AG09309 (cell line): Measurements from ENCODE around the gene UGT2A1.

Source experiments
- DNase-seq: peaks from one replicate; pipeline ENCODE4 v3.0.0-alpha.2; 2010; ENCODE audit warnings: low read depth
- H3K4me3 ChIP-seq: 2 replicates; pipeline ENCODE4 v1.5.1; 2011; ENCODE audit warnings: mild to moderate bottlenecking, low read depth, low read length, moderate library complexity; ENCODE audit not compliant: control insufficient read depth
- TF ChIP-seq, protein P1 (sequence below): IDR thresholded peaks from 2 replicates; pipeline ENCODE4 v1.5.1; 2011; ENCODE audit warnings: mild to moderate bottlenecking, low read depth, low read length, inconsistent platforms; ENCODE audit not compliant: insufficient read depth, control insufficient read depth; ENCODE audit errors: missing control alignments

UGT2A1 gene

DNA sequence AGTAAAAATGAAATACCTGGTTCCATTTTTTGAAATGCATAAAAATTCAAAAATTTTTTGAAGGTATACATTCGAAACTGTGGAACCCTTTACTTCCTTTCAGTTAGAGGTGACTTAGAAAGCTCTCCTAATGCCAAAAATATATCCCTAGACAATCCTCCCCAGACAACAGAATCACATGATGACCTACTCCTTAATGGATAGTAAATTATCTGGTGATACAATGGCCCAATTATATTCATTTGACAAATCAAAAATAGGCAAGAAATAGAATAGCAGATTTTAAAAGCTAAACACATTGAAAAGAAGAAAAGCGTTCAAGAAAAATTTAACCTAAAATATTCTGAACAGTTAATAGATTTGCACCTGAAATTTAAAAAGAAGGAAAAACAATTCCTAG, 10.1 kb downstream of the UGT2A1 start:
- TF ChIP-seq, protein P1, sequence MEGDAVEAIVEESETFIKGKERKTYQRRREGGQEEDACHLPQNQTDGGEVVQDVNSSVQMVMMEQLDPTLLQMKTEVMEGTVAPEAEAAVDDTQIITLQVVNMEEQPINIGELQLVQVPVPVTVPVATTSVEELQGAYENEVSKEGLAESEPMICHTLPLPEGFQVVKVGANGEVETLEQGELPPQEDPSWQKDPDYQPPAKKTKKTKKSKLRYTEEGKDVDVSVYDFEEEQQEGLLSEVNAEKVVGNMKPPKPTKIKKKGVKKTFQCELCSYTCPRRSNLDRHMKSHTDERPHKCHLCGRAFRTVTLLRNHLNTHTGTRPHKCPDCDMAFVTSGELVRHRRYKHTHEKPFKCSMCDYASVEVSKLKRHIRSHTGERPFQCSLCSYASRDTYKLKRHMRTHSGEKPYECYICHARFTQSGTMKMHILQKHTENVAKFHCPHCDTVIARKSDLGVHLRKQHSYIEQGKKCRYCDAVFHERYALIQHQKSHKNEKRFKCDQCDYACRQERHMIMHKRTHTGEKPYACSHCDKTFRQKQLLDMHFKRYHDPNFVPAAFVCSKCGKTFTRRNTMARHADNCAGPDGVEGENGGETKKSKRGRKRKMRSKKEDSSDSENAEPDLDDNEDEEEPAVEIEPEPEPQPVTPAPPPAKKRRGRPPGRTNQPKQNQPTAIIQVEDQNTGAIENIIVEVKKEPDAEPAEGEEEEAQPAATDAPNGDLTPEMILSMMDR = no peak
- H3K4me3 ChIP-seq = no peak overlapping the region
- no peak for DNase-seq

DNA sequence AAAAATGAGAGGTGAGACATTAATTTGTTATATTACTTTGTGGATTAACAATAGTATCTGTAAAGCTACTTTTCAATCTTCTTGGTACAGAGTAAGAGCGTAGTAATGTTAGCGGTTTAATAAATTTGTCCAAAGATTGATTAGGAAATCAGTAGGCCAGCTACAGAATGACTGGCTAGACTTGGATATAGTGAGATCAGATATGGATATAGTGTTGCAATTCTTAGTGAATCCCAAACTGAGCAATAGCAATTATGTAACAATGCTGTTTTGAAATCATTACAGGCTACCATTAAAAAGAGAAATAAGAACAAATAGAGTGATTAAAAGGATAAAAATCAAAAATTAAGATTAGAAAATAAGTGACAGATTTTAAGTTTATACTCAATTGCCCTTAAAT, 12.8 kb downstream of the UGT2A1 start:
- TF ChIP-seq, protein P1 = no peak
- no peak for DNase-seq
- no peak overlapping the region for H3K4me3 ChIP-seq

DNA sequence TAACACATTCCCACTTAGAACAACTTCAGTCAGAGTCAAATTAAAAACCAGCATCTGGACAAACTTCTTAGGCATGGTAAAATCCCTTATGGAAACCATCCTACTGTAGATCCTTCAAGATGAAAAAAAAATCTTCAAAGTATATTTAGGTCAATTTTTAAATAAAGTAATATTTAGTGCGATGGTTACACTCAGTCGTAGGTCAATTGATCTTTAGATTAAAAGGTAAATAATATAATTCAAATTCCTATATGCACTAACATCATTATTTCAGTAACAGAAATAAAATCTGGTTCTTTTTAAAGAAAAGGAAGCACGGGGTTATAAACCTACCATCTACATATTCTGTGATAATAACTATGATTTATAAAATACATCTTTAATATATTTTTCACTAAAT, 13.5 kb downstream of the UGT2A1 start, which contains the start of gene UGT2A2:
UGT2A2 (minus strand) TSS at position 101 of the 400 bp plus-strand sequence; CDS start at position 99, 2 bp downstream.
- TF ChIP-seq, protein P1 = no peak
- no peak for DNase-seq
- no peak within 1 kb of the TSS for H3K4me3 ChIP-seq

DNA sequence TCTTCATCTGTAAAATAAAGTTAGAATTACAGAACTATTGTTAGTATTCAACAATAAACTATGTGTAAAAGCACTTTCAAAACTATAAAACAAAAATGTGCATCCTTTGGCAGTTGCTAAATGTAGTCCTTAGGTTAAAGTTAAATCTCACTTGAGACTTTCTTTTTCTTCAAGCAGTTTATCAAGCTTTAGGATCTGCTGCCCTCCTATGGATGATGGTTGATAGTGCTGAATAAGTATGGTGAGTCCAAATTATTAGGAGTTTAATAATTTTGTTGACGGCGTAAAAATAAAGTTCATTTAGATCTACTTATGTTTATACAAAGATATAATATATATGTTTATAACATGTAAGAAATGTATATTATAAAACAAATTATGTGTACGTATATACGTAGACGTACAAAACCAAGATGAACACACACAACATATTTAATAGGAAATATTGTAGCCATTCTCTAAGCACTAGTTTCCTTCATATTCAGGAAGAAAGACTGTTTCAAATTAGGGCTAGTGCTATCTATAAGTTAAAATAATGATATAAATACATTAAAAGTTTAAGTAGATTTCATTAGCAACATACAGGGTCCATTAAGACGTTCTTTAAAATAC, 35.9 kb downstream of the UGT2A1 start:
- H3K4me3 ChIP-seq = no peak overlapping the region
- TF ChIP-seq, protein P1 = no peak
- DNase-seq = no peak

DNA sequence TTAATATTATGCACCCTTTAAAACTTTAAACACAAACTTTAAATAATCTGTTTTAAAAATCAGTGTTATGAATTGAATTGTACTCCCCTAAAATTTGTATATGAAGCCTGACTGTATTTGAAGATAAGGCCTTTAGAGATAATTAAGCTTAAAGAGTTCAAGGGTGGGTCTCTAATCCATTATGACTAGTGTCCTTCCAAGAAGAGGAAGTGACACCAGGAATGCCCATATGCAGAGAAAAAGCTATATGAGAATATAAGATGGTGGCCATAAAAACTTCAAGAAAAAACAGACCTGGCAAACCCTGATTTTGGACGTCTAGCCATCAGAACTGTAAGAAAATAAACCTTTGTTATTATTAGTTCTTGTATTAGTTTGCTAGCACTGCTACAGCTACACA, 42.6 kb downstream of the UGT2A1 start:
- TF ChIP-seq, protein P1 = no peak
- no peak for DNase-seq
- H3K4me3 ChIP-seq = no peak overlapping the region

DNA sequence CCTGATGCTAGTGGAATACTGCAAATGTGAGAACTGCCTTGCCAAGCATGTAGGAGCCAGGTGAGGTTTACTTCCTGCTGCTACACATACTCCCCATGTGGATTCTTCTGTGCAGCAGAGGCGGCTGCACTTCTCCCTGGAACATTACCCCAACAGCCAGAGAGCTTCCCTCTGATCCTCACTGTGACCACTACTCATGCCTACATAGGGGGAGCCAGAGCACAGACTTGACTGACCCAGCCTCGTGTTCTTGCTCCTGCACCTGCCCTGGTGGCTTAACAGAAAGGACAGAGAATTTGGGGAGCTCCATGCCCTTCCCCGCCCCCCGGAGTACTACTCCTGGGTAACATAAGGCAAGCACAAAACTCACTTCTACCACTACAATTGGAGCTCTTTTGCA, 52.0 kb downstream of the UGT2A1 start:
- DNase-seq = no peak
- H3K4me3 ChIP-seq = no peak overlapping the region
- TF ChIP-seq, protein P1 = no peak
